GM10248 (cell line): ENCODE measurements around the gene BCL2.
A peak's percentile ranks its signal among the peaks of the same experiment; 100 is the strongest.

ENCODE experiments used
- CTCF ChIA-PET: fragments of 300-600 bp; sonication (Branson Sonifier 250); formaldehyde crosslinking; extraction: SDS; loops from one replicate; lab custom pipeline; 2021; ENCODE audit warnings: antibody characterized with exemption; lab: Yijun Ruan, JAX
- POLR2A ChIA-PET: fragments of 350-650 bp; sonication (Branson Sonifier 250); formaldehyde crosslinking; extraction: SDS; loops from one replicate; lab custom pipeline; 2020; ENCODE audit warnings: antibody characterized with exemption; lab: Yijun Ruan, JAX
- DNase-seq: peaks from one replicate; pipeline ENCODE4 v3.0.0; 2012; ENCODE audit errors: extremely low spot score
- CTCF ChIP-seq: IDR thresholded peaks from 2 replicates; pipeline ENCODE4 v1.5.1; 2012; ENCODE audit warnings: mild to moderate bottlenecking, low read depth; ENCODE audit errors: extremely low read depth, missing control alignments, control extremely low read depth

BCL2 gene

GRCh38 chr18:63258749-63259566 lies 60.6 kb downstream of the BCL2 start:
- no peak for TF ChIP-seq CTCF

GRCh38 chr18:63257453-63257852 lies 62.1 kb downstream of the BCL2 start:
- DNase-seq = no peak
- CTCF ChIA-PET = interaction anchor here (1.0 to 2.3 kb wide), 6 partner anchors 10 to 102 kb away, joined by 3 to 11 read pairs (median 4); no protein-coding TSS in a partner anchor
- no peak for TF ChIP-seq CTCF
- POLR2A ChIA-PET = no interaction called here

More at GRCh38 chr18:63258749-63259566, 60.6 kb downstream of the BCL2 start:
- CTCF ChIA-PET = interaction anchor here (1.6 to 2.3 kb wide), 3 partner anchors 9 to 59 kb away, joined by 4 to 11 read pairs (median 5); no protein-coding TSS in a partner anchor
- POLR2A ChIA-PET = no interaction called here
- DNase-seq = no peak

GRCh38 chr18:63255435-63255834 lies 64.1 kb downstream of the BCL2 start:
- ChIA-PET POLR2A (no interaction called here), CTCF (interaction anchor here (0.9 to 2.0 kb wide), 7 partner anchors 12 to 100 kb away, joined by 3 to 4 read pairs (median 3); no protein-coding TSS in a partner anchor)
- peak; percentile 34 for DNase-seq
- no peak for TF ChIP-seq CTCF

GRCh38 chr18:63254716-63255399 lies 64.7 kb downstream of the BCL2 start:
- ChIA-PET CTCF (interaction anchor here (0.9 to 1.6 kb wide), 6 partner anchors 12 to 98 kb away, joined by 3 to 4 read pairs (median 3); no protein-coding TSS in a partner anchor), POLR2A (no interaction called here)
- no peak for TF ChIP-seq CTCF

GRCh38 chr18:63253428-63254372 lies 65.9 kb downstream of the BCL2 start:
- POLR2A ChIA-PET = no interaction called here
- CTCF ChIA-PET = interaction anchor here (1.3 to 1.6 kb wide), 2 partner anchors 48 to 91 kb away, joined by 3 to 4 read pairs; no protein-coding TSS in a partner anchor
- no peak for TF ChIP-seq CTCF
- DNase-seq = no peak

More at GRCh38 chr18:63254716-63255399, 64.7 kb downstream of the BCL2 start:
- no peak for DNase-seq

GRCh38 chr18:63253014-63253413 lies 66.6 kb downstream of the BCL2 start:
- ChIA-PET CTCF (no interaction called here), POLR2A (no interaction called here)
- no peak for TF ChIP-seq CTCF
- DNase-seq = no peak
